Measurements from ENCODE around the gene KIF2C. TPM values are rescaled to one million over a fixed set of nuclear protein-coding genes. Genes with fewer than 3 reads are reported as not detected.

KIF2C gene
- total RNA-seq, 1 experiment from 2014 or later: 92.6 TPM

DNA sequence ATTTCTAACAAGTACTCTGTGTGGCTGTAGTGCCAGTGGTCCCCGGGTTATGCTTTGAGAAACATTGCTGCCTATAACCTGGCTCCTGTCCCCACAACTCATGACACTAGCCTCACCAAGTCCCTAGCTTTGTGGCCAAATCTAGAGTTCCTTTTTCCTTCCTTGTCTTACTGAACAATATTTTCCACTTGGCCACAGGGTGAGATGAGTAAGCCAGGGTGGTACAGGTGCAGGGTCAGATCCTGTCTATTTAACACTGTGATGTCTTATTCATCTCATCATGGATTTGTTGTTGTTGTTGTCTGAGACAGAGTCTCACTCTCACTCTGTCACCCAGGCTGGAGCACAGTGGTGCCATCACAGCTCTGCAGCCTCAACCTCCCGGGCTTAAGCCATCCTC is 46.5 kb upstream of the KIF2C start:
- DNase-seq (ENCODE audit: low read depth, low spot score) (no peak), ATAC-seq (no peak; the same call in 1 of the 2 replicates)
- H3K4me2 ChIP-seq (ENCODE audit: low read length): peak overlapping the region; percentile 29
- H2AFZ ChIP-seq (ENCODE audit: low read depth, low read length, poor library complexity, severe bottlenecking): no peak overlapping the region
- ChIA-PET CTCF (no interaction called here), POLR2A (interaction anchor here (6.5 kb wide), 1 partner anchor 28 kb away, joined by 39 read pairs; no protein-coding TSS in a partner anchor), RAD21 (ENCODE audit: low non-redundant PET in 1 of 2, low total read pairs in 2 of 2, uncharacterized antibody in 2 of 2, unreplicated experiment in 2 of 2) (no interaction called here)
- BruUV-seq (replicated peaks): no TSS peak
- H3K9ac ChIP-seq (ENCODE audit: low read length): no peak overlapping the region
- no peaks in the 10 kb centered on the region for H3K79me2 ChIP-seq (ENCODE audit: insufficient read depth, low read length)
- H3K36me3 ChIP-seq (ENCODE audit: control insufficient read depth in 1 of 2, insufficient read depth in 2 of 2, low read length in 2 of 2): no peaks in the 10 kb centered on the region
- no peaks in the 10 kb centered on the region for H3K9me2 ChIP-seq (ENCODE audit: insufficient read depth)
- H4K20me1 ChIP-seq (ENCODE audit: insufficient read depth): no peaks in the 10 kb centered on the region
- H3K4me1 ChIP-seq (ENCODE audit: control insufficient read depth in 1 of 2, insufficient read depth in 2 of 2, low read length in 2 of 2): peaks cover 31 to 53% of the 10 kb centered on the region in 2 experiments
- no peak overlapping the region for H3K27ac ChIP-seq (ENCODE audit: low read depth, low read length)
- intact Hi-C loops (cut with micrococcal nuclease): no loop called here
- H3K9me3 ChIP-seq (ENCODE audit: control insufficient read depth in 1 of 2, insufficient read depth in 1 of 2, low read depth in 1 of 2, low read length in 2 of 2): no peaks in the 10 kb centered on the region
- no peaks in the 10 kb centered on the region for H3K27me3 ChIP-seq (ENCODE audit: insufficient read depth, low read length)
- H3K4me3 ChIP-seq (replicated peaks in 1 of 2; ENCODE audit: low read depth in 1 of 2, low read length in 2 of 2): no peak overlapping the region
- TF ChIP-seq JUND (IDR thresholded peaks at IDR 0.05): peak; percentile 90
- no peak for TF ChIP-seq EZH2phosphoT487 (IDR thresholded peaks at IDR 0.05; ENCODE audit: borderline replicate concordance)
- 0 out of 2 replicates have a peak, but pooled peaks have one; percentile 16 for TF ChIP-seq EGR1 (IDR thresholded peaks at IDR 0.05; ENCODE audit: low read depth)
- no peak for TF ChIP-seq RAD21 (IDR thresholded peaks at IDR 0.05; ENCODE audit: low read depth)
- TF ChIP-seq, protein P1, sequence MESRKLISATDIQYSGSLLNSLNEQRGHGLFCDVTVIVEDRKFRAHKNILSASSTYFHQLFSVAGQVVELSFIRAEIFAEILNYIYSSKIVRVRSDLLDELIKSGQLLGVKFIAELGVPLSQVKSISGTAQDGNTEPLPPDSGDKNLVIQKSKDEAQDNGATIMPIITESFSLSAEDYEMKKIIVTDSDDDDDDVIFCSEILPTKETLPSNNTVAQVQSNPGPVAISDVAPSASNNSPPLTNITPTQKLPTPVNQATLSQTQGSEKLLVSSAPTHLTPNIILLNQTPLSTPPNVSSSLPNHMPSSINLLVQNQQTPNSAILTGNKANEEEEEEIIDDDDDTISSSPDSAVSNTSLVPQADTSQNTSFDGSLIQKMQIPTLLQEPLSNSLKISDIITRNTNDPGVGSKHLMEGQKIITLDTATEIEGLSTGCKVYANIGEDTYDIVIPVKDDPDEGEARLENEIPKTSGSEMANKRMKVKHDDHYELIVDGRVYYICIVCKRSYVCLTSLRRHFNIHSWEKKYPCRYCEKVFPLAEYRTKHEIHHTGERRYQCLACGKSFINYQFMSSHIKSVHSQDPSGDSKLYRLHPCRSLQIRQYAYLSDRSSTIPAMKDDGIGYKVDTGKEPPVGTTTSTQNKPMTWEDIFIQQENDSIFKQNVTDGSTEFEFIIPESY (IDR thresholded peaks at IDR 0.05; ENCODE audit: extremely low read depth, insufficient replicate concordance, low read length): no peak
- TF ChIP-seq YY1 (IDR thresholded peaks at IDR 0.05; ENCODE audit: extremely low read depth, insufficient replicate concordance, low read depth, low read length): no peak
- TF ChIP-seq POLR2AphosphoS5 (IDR thresholded peaks at IDR 0.05; ENCODE audit: low read depth, low read length): peak; percentile 60; the same call in 1 of the 2 replicates
- no peak for TF ChIP-seq ZNF274 (IDR thresholded peaks at IDR 0.05; ENCODE audit: low read depth, low read length)
- TF ChIP-seq SRF (IDR thresholded peaks at IDR 0.05; ENCODE audit: low read depth): peak; percentile 74; the same call in 1 of the 2 replicates
- TF ChIP-seq, protein P2, sequence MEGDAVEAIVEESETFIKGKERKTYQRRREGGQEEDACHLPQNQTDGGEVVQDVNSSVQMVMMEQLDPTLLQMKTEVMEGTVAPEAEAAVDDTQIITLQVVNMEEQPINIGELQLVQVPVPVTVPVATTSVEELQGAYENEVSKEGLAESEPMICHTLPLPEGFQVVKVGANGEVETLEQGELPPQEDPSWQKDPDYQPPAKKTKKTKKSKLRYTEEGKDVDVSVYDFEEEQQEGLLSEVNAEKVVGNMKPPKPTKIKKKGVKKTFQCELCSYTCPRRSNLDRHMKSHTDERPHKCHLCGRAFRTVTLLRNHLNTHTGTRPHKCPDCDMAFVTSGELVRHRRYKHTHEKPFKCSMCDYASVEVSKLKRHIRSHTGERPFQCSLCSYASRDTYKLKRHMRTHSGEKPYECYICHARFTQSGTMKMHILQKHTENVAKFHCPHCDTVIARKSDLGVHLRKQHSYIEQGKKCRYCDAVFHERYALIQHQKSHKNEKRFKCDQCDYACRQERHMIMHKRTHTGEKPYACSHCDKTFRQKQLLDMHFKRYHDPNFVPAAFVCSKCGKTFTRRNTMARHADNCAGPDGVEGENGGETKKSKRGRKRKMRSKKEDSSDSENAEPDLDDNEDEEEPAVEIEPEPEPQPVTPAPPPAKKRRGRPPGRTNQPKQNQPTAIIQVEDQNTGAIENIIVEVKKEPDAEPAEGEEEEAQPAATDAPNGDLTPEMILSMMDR (IDR thresholded peaks at IDR 0.05 in 2 of 3, conservative IDR thresholded peaks at IDR 0.05 in 1 of 3; ENCODE audit: borderline replicate concordance in 1 of 3, insufficient read depth in 1 of 3, low read depth in 2 of 3, low read length in 2 of 3): no peak
- TF ChIP-seq, protein P3, sequence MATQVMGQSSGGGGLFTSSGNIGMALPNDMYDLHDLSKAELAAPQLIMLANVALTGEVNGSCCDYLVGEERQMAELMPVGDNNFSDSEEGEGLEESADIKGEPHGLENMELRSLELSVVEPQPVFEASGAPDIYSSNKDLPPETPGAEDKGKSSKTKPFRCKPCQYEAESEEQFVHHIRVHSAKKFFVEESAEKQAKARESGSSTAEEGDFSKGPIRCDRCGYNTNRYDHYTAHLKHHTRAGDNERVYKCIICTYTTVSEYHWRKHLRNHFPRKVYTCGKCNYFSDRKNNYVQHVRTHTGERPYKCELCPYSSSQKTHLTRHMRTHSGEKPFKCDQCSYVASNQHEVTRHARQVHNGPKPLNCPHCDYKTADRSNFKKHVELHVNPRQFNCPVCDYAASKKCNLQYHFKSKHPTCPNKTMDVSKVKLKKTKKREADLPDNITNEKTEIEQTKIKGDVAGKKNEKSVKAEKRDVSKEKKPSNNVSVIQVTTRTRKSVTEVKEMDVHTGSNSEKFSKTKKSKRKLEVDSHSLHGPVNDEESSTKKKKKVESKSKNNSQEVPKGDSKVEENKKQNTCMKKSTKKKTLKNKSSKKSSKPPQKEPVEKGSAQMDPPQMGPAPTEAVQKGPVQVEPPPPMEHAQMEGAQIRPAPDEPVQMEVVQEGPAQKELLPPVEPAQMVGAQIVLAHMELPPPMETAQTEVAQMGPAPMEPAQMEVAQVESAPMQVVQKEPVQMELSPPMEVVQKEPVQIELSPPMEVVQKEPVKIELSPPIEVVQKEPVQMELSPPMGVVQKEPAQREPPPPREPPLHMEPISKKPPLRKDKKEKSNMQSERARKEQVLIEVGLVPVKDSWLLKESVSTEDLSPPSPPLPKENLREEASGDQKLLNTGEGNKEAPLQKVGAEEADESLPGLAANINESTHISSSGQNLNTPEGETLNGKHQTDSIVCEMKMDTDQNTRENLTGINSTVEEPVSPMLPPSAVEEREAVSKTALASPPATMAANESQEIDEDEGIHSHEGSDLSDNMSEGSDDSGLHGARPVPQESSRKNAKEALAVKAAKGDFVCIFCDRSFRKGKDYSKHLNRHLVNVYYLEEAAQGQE (IDR thresholded peaks at IDR 0.05; ENCODE audit: low read depth): no peak
- TF ChIP-seq SIN3A (IDR thresholded peaks at IDR 0.05; ENCODE audit: low read depth): no peak
- no peak for TF ChIP-seq ZFX (IDR thresholded peaks at IDR 0.05)
- peak; percentile 82; the same call in 1 of the 2 replicates for TF ChIP-seq CBX3 (IDR thresholded peaks at IDR 0.05; ENCODE audit: low read depth)
- TF ChIP-seq EZH2 (IDR thresholded peaks at IDR 0.05): no peak
- no peak for TF ChIP-seq POLR2A (IDR thresholded peaks at IDR 0.05; ENCODE audit: borderline replicate concordance, extremely low read depth, insufficient read depth, insufficient read length)
- TF ChIP-seq FOSL1 (IDR thresholded peaks at IDR 0.05; ENCODE audit: low read depth): peak; percentile 88
- TF ChIP-seq CEBPB (IDR thresholded peaks at IDR 0.05; ENCODE audit: low read depth): 0 out of 2 replicates have a peak, but pooled peaks have one; percentile 30
- TF ChIP-seq, protein P4, sequence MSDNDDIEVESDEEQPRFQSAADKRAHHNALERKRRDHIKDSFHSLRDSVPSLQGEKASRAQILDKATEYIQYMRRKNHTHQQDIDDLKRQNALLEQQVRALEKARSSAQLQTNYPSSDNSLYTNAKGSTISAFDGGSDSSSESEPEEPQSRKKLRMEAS (IDR thresholded peaks at IDR 0.05): no peak
- TF ChIP-seq ELF1 (IDR thresholded peaks at IDR 0.05; ENCODE audit: borderline replicate concordance, low read depth): no peak
- TF ChIP-seq, protein P5, sequence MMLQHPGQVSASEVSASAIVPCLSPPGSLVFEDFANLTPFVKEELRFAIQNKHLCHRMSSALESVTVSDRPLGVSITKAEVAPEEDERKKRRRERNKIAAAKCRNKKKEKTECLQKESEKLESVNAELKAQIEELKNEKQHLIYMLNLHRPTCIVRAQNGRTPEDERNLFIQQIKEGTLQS (IDR thresholded peaks at IDR 0.05): no peak
- TF ChIP-seq SP1 (IDR thresholded peaks at IDR 0.05; ENCODE audit: low read depth): peak; percentile 89
